GM19463 (cell line): ENCODE data around the gene ZNF774.
A peak's percentile ranks its signal among the peaks of the same experiment; 100 is the strongest.
"Not testable (repeated sequence)": the region's sequence is repeated elsewhere in the genome, so short reads cannot be mapped to it uniquely, and the experiment has no call there.

Experiments used
- ATAC-seq: cut with Tn5 transposase; IDR thresholded peaks from one replicate; pipeline ENCODE4 v1.9.1; 2021; ENCODE audit warnings: mild to moderate bottlenecking, moderate library complexity; ENCODE audit not compliant: unreplicated experiment

The ZNF774 gene

DNA sequence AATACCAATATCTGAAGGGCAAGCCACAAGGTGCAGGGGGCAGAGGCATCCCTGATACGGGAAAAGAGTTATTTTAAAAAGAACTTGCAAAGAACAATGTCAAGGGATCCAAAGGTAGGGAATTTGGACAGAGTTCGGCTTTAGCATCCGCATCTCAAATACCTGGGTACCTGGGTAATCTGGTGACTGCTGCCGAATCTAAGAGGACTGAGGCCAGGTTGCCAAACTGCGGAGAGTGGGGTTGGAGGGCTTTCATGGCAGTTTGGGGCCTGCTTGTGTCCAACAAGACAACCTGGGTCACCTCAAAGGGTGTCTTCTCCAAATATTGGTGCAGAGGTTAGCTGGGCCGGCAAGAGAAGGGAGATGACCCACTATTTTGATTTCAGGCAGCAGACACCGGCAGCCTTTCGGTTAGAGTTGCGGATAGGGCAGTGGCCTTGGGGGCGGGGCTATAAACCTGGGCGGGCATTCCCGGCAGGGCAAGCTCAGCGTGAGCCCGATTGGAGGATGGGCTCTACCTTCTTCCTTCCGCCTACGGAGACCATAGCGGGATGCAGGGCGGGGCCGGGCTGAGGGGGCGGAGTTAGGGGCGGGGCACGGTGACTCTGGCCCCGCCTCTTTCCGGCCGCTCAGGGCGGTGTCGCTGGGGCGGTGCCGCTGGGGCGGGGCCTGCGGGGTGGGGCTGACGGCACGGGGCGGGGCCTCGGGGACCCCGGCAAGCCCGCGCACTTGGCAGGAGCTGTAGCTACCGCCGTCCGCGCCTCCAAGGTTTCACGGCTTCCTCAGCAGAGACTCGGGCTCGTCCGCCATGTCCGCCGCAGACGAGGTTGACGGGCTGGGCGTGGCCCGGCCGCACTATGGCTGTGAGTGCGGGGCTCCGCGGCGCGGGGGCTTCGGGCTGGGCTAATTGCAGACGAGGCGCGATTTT, 35.7 kb downstream of the ZNF774 start, which contains the start of gene IQGAP1:
TSS of gene IQGAP1 (plus strand) at position 709 of the 928 bp plus-strand sequence. CDS start at position 809, 100 bp downstream.
- peak; percentile 91 for ATAC-seq

- ATAC-seq = peak; percentile 41
These were observed 36.6 kb downstream of the ZNF774 start for GRCh38 chr15:90388462-90389380.

DNA sequence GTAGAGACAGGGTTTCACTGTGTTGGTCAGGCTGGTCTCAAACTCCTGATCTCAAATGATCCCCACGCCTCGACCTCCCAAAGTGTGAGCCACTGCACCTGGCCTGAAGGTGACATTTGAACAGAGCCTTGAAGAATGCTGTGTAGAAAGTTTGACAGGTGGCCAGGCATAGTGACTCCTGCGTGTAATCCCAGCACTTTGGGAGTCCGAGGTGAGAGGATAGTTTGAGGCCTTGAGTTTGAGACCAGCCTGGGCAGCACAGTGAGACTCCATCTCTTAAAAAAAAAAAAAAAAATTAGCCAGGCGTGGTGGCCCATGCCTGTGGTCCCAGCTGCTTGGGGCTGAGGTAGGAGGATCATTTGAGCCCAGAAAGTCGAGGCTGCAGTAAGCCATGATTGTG, 37.4 kb downstream of the ZNF774 start:
- ATAC-seq = no peak

DNA sequence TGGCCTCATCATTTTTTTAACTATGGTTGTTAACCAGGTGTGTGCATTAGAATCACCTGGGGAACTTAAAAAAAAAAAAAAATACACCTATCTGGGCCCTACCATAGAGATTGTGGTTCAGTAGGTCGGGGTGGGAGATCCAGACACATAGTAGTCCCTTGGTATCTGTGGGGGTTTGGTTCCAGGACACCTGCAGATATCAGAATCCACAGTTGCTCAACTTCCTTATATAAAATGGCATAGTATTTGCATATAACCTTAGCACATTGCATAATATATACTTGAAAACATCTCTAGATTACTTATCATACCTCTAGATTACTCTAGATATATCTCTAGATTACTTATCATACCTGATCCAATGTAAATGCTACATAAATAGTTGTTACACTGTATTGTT, 41.0 kb downstream of the ZNF774 start:
- ATAC-seq = no peak

DNA sequence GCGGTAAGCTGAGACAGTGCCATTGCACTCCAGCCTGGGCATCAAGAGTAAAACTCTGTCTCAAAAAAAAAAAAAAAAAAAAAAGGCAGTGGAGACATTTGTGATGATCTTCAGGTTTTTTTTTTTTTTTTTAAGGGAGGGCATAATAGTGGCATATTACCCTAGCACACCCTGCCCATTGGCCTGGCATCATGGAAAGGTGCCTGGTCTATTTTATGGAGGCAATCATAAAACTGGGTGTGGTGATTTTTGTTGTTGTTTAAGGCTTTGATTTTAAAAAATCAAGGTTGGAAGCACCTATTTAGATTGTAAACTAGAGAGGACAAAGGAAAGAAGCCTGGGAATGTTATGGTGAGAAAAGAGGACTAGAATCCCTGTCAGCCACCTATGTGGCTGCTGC, 42.0 kb downstream of the ZNF774 start:
- ATAC-seq = no peak

GRCh38 chr15:90394748-90395442, 42.8 kb downstream of the ZNF774 start:
- ATAC-seq = no peak

- no peak for ATAC-seq
These were observed 44.2 kb downstream of the ZNF774 start for GRCh38 chr15:90396321-90396720.

- no peak for ATAC-seq
These were observed 48.1 kb downstream of the ZNF774 start for GRCh38 chr15:90400005-90400758.

GRCh38 chr15:90400759-90401314, 48.8 kb downstream of the ZNF774 start:
- ATAC-seq = peak; percentile 100

DNA sequence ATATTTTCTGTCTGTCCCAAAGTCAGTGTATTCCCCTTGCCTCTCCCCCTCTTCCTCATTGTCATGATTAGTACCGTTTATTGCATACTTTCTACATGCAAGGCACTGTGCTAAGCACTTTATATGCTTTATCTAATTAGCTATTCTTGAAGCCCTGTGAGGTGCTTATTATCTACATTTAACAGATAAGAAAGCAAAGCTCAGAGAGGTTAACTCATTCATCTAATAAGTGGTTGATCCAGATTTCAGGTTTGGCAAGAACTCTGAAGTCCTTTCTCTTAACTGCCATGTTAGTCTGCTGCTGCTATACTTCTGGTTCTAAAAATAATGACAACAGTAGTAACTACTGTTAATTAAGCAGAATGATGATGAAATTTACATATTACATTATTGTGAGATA, 49.4 kb downstream of the ZNF774 start:
- no peak for ATAC-seq

GRCh38 chr15:90402223-90402622, 50.1 kb downstream of the ZNF774 start:
- ATAC-seq = no peak

DNA sequence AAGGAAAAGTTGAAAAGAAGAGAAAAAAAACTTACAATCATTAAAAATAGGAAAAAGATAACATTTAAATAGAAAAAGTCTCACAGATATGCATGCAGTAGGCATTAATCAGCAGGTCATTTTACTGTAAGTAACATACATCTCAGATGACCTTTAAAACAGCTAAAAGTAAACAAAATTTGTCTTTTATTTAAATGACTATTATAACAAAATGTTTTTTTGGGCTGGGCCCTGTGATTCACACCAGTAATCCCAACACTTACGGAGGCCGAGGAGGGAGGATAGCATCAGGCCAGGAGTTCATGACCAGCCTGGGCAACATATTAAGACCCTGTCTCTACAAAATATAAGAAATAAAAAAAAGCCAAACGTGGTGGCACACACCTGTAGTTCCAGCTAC, 50.7 kb downstream of the ZNF774 start:
- no peak for ATAC-seq

- no peak for ATAC-seq
These were observed 53.0 kb downstream of the ZNF774 start for GRCh38 chr15:90405055-90405607.

DNA sequence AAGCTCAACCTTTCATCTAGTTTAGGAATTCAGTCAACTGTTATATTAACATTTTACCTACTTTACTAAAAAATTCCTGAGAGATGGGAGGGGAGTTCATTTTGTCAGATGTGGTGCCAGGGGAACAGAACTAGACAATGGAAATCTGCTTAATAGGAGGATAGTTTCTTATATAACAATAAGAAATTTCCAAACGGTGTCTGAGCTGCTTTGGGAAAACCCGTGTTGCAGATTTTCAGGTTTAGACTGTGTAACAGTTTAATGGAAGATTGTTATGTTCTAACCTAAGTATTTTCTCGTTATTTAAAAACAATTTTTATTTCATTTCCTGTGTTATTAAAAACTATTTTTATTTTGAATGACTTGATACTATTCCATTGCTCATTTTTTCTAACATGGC, 55.3 kb downstream of the ZNF774 start:
- no peak for ATAC-seq

DNA sequence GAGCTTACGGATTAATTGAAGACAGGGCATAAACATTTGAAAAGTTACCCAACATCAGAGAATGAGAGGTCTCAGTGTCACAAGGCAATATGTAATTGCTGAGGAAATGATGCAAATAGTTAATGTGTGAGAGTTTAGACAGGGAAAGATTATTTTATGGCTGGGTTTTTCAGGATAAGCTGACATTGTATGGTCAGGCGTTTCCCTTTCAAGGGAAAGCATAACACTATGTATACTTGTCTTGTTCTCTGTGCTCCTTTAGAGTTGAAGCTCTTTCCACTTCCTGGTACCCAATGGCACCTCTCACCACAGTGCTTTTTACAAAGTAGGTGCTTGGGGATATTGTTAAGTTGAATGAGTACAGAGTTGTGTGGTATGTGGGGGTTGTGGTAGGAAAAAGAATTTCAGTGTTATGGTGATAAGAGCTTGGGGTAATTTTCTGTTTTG, 55.8 kb downstream of the ZNF774 start:
- ATAC-seq = peak; percentile 37

GRCh38 chr15:90408657-90409056, 56.6 kb downstream of the ZNF774 start:
- no peak for ATAC-seq

GRCh38 chr15:90409587-90409986, 57.5 kb downstream of the ZNF774 start:
- ATAC-seq = not testable (repeated sequence)

DNA sequence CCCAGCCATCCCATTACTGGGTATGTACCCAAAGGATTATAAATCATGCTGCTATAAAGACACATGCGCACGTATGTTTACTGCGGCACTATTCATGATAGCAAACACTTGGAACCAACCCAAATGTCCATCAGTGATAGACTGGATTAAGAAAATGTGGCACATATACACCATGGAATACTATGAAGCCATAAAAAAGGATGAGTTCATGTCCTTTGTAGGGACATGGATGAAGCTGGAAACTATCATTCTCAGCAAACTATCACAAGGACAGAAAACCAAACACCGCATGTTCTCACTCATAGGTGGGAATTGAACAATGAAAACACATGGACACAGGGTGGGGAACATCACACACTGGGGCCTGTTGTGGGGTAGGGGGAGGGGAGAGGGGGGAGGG, 58.2 kb downstream of the ZNF774 start:
- not testable (repeated sequence) for ATAC-seq

DNA sequence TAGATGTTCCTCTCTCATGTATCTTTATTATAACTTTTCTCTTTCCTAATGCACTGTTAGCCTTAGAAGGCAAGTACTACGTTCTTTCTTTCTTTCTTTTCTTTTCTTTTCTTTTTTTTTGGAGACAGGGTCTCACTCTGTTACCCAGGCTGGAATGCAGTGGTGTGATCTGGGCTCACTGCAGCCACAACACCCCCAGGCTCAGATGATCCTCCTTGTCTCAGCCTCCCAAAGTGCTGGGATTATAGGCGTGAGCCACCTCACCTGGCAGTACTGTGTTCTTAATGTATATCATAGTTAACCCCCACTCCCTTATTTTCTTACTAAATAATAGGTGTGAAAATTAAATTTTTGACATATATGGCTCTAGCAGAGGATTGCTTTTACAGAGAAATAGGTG, 59.1 kb downstream of the ZNF774 start:
- no peak for ATAC-seq
